Left lobe of liver (tissue), 2 donors: ENCODE results near the gene LCN12. TPM values are rescaled to one million over a fixed set of nuclear protein-coding genes. Genes with fewer than 3 reads are reported as not detected.

Source experiments
- ATAC-seq: fragments of 200-7000 bp; cut with Tn5 transposase; one replicate; pipeline ENCODE4 v1.9.1; 2020; ENCODE audit warnings: mild to moderate bottlenecking, moderate library complexity
- DNase-seq: peaks from one replicate; pipeline ENCODE4 v3.0.0-alpha.2; 2020; ENCODE audit warnings: low spot score
- total RNA-seq: library from RNA; stranded (reverse); gene quantifications from one replicate; pipeline ENCODE4 v1.2.1, GENCODE V29; 2021
- donor health status: DM: no; HTN: no; CAD: no; lungs with moderate emphysema.
- donor health status: DM: no; HTN: yes; CAD: no.

LCN12 gene
- total RNA-seq, 1 donor from 2014 or later: 30.3 TPM

GRCh38 chr9:136926154-136926704 is 25.8 kb upstream of the LCN12 start:
- ATAC-seq: peak; percentile 40
- no peak for DNase-seq

GRCh38 chr9:136926749-136927148 is 25.3 kb upstream of the LCN12 start:
- DNase-seq (no peak), ATAC-seq (no peak)

GRCh38 chr9:136927343-136928271 is 24.5 kb upstream of the LCN12 start:
- DNase-seq (no peak), ATAC-seq (no peak)

- DNase-seq: no peak
- ATAC-seq: peak; percentile 11
Observed at GRCh38 chr9:136928591-136928990, 23.5 kb upstream of the LCN12 start.

- ATAC-seq (no peak), DNase-seq (no peak)
Observed at GRCh38 chr9:136930014-136930413, 22.1 kb upstream of the LCN12 start.

GRCh38 chr9:136931611-136932130 is 20.4 kb upstream of the LCN12 start:
- no peak for DNase-seq
- no peak for ATAC-seq

- DNase-seq (no peak), ATAC-seq (no peak)
Observed at GRCh38 chr9:136934277-136934676, 17.8 kb upstream of the LCN12 start.

GRCh38 chr9:136935651-136936050 is 16.4 kb upstream of the LCN12 start:
- DNase-seq (no peak), ATAC-seq (no peak)

GRCh38 chr9:136936645-136937170 is 15.4 kb upstream of the LCN12 start:
- DNase-seq (no peak), ATAC-seq (no peak)

GRCh38 chr9:136937186-136938001 is 14.7 kb upstream of the LCN12 start:
- ATAC-seq (no peak), DNase-seq (peak; percentile 50)

- ATAC-seq (no peak), DNase-seq (peak; percentile 46)
Observed at GRCh38 chr9:136939431-136939995, 12.6 kb upstream of the LCN12 start.

- ATAC-seq (peak; percentile 54), DNase-seq (peak; percentile 98)
Observed at GRCh38 chr9:136939996-136940525, 12.0 kb upstream of the LCN12 start.

- no peak for ATAC-seq
- peak; percentile 58 for DNase-seq
Observed at GRCh38 chr9:136940526-136941230, 11.4 kb upstream of the LCN12 start.

- DNase-seq: no peak
- no peak for ATAC-seq
Observed at GRCh38 chr9:136941231-136942111, 10.6 kb upstream of the LCN12 start.

- DNase-seq (peak; percentile 51), ATAC-seq (no peak)
Observed at GRCh38 chr9:136942112-136942880, 9.8 kb upstream of the LCN12 start.

GRCh38 chr9:136942881-136943230 is 9.2 kb upstream of the LCN12 start:
- DNase-seq: peak; percentile 51
- ATAC-seq: no peak

GRCh38 chr9:136943291-136944211 is 8.5 kb upstream of the LCN12 start:
- peak; percentile 66 for DNase-seq
- no peak for ATAC-seq
